ENCODE data around the gene PRSS23.

GRCh38 chr11:86765203-86765602 is 35.1 kb upstream of the PRSS23 start:
- TF ChIP-seq, protein P1, sequence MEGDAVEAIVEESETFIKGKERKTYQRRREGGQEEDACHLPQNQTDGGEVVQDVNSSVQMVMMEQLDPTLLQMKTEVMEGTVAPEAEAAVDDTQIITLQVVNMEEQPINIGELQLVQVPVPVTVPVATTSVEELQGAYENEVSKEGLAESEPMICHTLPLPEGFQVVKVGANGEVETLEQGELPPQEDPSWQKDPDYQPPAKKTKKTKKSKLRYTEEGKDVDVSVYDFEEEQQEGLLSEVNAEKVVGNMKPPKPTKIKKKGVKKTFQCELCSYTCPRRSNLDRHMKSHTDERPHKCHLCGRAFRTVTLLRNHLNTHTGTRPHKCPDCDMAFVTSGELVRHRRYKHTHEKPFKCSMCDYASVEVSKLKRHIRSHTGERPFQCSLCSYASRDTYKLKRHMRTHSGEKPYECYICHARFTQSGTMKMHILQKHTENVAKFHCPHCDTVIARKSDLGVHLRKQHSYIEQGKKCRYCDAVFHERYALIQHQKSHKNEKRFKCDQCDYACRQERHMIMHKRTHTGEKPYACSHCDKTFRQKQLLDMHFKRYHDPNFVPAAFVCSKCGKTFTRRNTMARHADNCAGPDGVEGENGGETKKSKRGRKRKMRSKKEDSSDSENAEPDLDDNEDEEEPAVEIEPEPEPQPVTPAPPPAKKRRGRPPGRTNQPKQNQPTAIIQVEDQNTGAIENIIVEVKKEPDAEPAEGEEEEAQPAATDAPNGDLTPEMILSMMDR (IDR thresholded peaks at IDR 0.05): no peak
- no peak for TF ChIP-seq POLR2AphosphoS5 (IDR thresholded peaks at IDR 0.05; ENCODE audit: low read depth, low read length)
- TF ChIP-seq, protein P2, sequence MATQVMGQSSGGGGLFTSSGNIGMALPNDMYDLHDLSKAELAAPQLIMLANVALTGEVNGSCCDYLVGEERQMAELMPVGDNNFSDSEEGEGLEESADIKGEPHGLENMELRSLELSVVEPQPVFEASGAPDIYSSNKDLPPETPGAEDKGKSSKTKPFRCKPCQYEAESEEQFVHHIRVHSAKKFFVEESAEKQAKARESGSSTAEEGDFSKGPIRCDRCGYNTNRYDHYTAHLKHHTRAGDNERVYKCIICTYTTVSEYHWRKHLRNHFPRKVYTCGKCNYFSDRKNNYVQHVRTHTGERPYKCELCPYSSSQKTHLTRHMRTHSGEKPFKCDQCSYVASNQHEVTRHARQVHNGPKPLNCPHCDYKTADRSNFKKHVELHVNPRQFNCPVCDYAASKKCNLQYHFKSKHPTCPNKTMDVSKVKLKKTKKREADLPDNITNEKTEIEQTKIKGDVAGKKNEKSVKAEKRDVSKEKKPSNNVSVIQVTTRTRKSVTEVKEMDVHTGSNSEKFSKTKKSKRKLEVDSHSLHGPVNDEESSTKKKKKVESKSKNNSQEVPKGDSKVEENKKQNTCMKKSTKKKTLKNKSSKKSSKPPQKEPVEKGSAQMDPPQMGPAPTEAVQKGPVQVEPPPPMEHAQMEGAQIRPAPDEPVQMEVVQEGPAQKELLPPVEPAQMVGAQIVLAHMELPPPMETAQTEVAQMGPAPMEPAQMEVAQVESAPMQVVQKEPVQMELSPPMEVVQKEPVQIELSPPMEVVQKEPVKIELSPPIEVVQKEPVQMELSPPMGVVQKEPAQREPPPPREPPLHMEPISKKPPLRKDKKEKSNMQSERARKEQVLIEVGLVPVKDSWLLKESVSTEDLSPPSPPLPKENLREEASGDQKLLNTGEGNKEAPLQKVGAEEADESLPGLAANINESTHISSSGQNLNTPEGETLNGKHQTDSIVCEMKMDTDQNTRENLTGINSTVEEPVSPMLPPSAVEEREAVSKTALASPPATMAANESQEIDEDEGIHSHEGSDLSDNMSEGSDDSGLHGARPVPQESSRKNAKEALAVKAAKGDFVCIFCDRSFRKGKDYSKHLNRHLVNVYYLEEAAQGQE (IDR thresholded peaks at IDR 0.05; ENCODE audit: insufficient read depth in 1 of 2, low read depth in 2 of 2, low read length in 1 of 2): no peak

Data from Panc1 (cell line).